Islet of Langerhans (tissue), 1 donor: Measurements from ENCODE around the gene ADGRV1.

Experiments
- FAIRE-seq: peaks from one replicate; lab custom pipeline; 2011; peaks lifted over from hg19 to GRCh38; lab: Jason Lieb, UNC

The ADGRV1 gene

GRCh38 chr5:90873033-90873517 is 314.5 kb downstream of the ADGRV1 start:
- no peak for FAIRE-seq

- no peak for FAIRE-seq
These were observed 315.5 kb downstream of the ADGRV1 start for GRCh38 chr5:90874066-90874465.

GRCh38 chr5:90875456-90875855 is 316.9 kb downstream of the ADGRV1 start:
- FAIRE-seq, result no peak

GRCh38 chr5:90876366-90876765 is 317.8 kb downstream of the ADGRV1 start:
- no peak for FAIRE-seq

GRCh38 chr5:90877049-90877448 is 318.5 kb downstream of the ADGRV1 start:
- FAIRE-seq, result no peak

- FAIRE-seq, result no peak
These were observed 319.5 kb downstream of the ADGRV1 start for GRCh38 chr5:90878081-90878480.

- no peak for FAIRE-seq
These were observed 320.1 kb downstream of the ADGRV1 start for GRCh38 chr5:90878549-90879196.

DNA sequence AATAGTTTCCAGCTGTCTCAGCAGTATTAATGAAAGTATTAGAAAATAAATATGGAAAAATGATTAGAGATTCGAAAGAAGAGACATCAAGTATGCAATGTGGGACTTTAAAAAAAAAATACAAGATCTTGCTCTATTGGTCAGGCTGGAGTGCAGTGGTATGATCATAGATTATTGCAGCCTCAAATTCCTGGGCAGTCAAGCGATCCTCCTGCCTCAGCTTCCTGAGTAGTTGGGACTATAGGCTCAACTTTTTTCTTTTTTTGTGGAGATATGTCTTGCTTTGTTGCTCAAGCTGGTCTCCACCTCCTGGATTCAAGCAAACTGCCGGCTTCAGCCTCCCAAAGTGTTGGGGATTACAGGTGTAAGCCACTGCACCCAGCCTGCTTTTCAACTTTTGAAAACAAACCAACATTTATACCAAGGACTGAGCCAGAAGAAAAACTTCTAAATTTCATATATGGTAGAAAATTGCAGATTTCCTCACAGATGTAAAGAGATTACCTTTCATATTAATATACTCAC is 323.1 kb downstream of the ADGRV1 start:
- FAIRE-seq, result no peak

GRCh38 chr5:90882448-90882847 is 323.9 kb downstream of the ADGRV1 start:
- FAIRE-seq, result no peak

DNA sequence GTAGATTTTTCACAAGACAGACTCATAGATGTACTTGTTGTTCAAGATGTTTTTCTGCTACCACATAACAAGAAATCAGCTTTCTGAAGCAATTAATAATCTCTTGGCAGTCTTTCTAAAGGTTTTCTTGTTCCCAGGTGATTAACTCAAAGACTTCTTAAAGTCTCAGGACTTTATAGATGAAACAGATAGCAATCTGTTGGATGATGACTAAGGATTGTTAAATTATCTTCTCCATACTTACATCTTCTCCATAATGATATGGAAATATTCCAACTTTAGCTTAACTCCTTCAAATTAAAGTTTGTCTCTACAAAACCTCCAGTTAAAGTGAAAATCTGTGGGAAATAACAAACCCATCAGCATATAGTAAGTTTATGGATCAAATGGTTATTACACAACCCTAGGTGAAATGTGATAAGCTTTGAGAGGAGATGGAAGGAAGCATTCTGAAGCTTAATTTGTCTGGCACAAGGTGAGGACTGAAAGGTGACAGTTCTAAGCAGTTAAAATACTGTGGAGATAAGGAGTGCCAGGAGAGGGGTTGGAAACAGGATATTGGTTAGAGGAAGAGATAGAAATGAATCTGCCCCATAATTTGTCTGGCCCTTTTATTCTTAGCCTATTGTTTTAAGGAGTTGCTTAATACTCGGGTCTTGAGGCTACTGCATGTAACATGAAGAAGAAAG is 326.7 kb downstream of the ADGRV1 start:
- FAIRE-seq, result no peak

- no peak for FAIRE-seq
These were observed 327.8 kb downstream of the ADGRV1 start for GRCh38 chr5:90886381-90886780.

DNA sequence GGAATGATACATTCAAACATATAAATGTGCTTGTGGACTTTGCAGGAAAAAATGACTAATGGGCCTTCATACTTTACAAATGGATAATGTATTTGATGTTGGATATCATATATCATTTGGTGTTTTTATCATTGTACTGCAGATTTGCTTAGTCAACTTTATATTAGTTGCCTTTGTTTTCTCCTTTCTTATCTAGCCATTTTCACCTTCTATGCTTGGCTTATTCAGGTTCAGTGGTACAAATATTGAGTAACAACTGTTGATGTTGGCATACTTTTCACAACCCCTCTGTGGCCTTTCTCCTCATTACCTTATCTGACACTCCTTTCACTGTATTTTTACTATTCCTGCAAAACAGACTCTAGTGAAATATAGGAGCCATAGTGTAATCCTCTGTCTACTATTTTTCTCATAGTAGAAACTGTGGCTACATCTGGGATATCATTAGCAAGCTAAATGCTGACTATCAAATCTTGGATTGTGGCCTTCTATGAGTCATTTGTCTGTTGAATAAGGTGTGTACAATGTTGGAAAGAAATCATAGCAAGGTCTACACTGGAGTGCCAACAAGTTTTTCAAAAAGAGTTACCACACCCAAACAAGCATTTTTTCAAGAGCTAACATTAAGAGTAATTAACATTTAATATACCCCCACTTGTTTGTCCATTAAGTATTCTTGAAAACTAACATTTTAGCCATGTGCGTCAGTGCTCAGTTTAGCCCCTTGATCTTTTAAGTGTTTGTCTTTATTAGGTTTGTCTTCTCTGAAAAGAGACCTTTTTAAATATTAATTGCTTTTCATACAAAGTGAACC is 330.1 kb downstream of the ADGRV1 start:
- peak; percentile 88 for FAIRE-seq

DNA sequence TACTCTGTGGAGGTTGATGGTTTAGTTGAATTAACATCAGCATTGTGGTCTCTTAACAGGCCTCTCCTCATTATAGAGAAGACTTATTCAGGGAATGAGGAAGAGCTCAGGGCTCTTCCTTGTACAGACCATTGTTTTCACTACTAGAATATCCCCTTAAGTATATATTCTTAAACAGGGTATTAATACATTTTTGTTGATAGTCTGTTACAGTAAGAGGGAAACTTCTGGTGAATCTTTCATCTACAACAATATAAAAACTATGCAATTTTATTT is 330.7 kb downstream of the ADGRV1 start:
- no peak for FAIRE-seq

DNA sequence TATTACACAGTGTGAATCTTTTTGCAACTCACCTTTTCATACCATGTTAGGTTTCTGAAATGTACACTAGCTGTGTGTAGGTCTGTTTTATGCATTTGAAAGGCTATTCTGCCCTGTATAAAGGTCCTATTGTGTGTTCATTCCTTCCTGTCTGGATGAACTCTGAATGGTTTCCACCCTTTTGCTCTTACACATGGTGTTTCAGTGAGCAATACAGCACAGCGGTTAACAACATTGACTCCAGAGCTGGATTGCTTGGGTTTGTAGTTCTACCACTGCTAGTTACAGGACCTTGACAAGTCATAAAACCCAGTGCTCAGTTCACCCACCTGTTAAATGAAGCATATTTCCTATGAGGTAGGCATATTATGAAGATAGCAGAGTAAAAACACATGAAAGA is 331.6 kb downstream of the ADGRV1 start:
- no peak for FAIRE-seq

- no peak for FAIRE-seq
These were observed 336.3 kb downstream of the ADGRV1 start for GRCh38 chr5:90894866-90895420.

GRCh38 chr5:90897618-90898017 is 339.0 kb downstream of the ADGRV1 start:
- no peak for FAIRE-seq

DNA sequence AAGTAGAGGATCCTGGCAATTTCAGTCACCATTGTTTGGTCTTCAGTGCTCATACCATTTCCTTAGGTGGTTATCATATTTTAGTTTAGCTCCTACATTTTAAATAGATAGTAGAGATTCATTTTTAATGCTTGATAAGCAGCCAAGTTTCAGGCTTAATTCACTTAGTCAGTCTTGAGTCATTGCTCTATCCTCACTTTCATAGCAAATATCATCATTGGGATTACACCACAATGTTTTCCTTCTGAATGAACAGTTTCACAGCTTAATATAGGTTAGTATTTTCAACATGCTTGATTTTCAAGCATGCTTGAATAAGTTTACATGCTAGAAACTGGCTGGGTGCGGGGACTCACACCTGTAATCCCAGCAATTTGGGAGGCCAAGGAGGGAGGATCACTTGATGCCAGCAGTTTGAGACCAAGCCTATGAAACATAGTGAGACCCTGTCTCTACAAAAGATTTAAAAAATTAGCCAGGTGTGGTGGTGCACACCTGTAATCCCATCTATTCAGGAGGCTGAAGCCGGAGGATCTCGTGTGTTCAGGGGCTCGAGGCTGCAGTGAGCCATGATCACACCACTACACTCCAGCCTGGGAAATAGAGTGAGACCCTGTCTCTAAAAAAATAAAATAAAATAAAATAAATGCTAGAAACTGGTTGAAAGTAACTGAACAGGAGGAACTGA is 339.9 kb downstream of the ADGRV1 start:
- FAIRE-seq, result peak; percentile 13

DNA sequence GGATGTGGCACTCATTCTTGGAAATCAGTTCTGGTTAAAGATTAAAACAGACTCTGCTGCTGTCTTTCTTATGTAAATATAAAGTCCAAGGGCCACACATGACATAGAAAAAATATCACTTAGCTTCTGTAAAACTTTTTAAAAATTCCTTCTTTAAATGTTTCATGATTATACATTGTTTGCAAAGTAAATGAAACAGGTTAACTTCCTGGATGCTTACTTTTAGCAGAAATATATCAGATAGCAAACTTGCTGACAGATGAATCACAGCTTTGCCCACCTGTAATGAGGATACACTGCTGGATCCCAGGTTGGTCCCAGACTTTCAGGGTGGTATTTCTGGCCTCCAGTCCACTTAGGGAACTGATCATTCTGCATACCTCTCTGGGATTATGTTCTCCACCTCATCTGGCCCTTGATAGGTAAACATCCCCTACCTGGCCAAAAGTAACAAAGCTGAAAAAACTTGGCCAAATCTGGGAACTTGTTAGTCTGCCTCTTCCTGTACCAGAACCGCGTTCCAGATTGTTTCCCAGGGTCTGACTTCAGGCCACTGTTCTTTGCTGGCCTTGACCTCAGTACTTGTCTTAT is 340.5 kb downstream of the ADGRV1 start:
- peak; percentile 70 for FAIRE-seq

GRCh38 chr5:90901261-90901660 is 342.7 kb downstream of the ADGRV1 start:
- no peak for FAIRE-seq

DNA sequence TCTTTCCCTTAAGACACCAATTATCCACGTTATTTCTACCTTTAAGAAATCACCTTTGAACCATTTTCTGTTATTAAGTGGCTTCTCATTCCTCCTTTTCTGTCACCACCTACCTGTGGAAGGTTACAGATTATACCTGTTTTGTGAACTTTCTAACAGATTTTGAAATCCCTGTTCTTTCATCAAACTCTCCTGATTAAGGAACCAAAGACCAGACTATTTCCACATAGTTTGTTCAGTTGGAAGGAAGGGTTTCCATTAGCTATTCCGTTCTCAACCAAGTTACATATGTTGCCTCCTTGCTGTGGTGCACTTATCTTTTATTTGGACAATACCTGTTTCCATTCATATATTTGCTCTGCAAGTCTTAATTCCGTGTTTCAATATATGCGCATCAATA is 343.6 kb downstream of the ADGRV1 start:
- FAIRE-seq, result no peak

DNA sequence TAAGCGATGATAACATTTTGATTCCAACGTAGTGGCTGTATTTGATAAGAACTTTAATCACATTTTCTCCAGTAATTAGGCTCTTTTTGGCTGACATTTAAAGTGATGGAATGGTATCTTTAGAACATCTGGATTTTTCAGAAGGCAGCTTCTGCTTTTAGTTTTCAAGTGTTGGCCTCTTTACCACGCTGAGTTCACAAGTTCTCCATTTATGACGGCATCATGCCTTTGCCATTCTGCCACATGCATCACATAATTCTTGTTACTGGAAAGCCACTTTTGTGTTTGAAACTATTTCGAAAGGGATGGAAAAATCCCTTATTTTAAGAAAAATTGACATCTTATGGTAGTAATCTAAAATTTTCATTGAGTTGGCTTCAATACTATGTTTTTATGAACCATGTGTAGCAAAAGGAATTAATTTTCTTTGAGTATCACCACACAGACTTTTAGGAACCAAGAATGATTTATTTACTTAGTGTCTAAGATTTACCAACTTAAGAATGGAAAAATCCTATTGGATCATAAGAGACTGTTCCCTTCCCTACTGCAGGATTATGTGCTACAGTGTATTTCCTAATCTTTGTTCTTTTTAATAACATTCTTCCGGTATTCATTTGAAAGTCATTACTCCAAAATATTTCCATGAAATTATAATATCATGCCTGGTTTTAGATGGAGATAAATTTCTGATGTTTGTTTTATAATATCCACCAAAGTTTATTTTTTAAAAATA is 344.2 kb downstream of the ADGRV1 start:
- FAIRE-seq, result no peak
